GM19240 (cell line): ENCODE results near the gene ATPAF1.
"Not testable (repeated sequence)": the region's sequence is repeated elsewhere in the genome, so short reads cannot be mapped to it uniquely, and the experiment has no call there.

Experiments
- DNase-seq: peaks from one replicate; pipeline ENCODE4 v3.0.0; 2011; ENCODE audit warnings: low spot score; ENCODE audit not compliant: insufficient read length

ATPAF1 gene

DNA sequence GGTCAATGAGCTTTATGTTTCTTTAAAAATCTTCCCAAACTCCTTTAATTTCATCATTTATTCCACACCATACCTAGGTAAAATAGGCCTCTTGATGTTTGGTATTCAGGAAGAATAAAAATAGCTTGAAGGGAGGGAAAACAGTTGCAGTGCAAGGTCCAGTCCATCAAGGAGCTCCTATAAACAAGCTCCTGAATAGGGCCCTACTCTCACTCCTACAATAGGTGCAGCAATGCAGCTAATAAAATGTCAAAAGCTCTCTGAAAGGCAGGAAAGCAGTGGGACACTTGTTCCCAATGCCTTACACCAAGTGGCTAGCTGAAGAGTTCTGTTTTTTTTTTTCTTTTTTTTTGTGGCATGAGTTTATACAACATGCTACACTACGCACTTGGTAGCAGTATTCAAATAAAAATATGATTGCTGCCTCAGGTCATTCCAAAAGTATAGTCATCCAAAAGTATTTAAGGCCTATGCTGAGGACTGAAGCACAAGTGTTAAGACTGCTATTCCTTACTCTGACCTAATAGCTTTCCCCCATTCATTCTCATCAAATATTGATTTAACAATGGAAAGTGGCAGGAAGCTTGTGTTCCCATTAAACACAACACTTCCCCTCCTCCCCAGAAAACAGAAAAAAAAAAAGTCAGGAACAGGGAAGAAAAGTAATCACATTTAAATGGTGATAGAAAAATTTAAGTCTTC, 13.3 kb upstream of the ATPAF1 start:
- DNase-seq: no peak

GRCh38 chr1:46679789-46680573, 11.8 kb upstream of the ATPAF1 start:
- no peak for DNase-seq

- no peak for DNase-seq
These were observed 9.2 kb upstream of the ATPAF1 start for GRCh38 chr1:46677339-46677738.

DNA sequence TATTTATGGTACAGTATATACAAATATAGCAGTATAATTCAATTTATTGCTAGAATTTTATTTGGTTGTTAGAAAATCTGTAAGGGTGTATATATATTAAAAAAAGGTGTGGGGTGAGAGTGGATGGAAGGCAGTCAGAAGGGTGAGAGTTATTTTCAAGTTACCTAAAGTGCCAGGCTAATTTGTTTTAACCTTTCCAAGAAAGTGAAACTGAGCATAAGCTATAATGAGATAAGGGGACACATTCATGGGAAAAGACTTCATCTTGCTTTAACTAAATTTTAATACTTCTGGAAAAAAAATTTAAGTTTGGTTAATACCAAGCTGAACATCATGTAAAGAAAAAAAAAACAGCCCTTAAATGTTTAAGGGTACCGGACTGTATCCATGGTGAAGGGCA, 8.4 kb upstream of the ATPAF1 start:
- no peak for DNase-seq

GRCh38 chr1:46675549-46676314, 7.6 kb upstream of the ATPAF1 start:
- peak; percentile 22 for DNase-seq

DNA sequence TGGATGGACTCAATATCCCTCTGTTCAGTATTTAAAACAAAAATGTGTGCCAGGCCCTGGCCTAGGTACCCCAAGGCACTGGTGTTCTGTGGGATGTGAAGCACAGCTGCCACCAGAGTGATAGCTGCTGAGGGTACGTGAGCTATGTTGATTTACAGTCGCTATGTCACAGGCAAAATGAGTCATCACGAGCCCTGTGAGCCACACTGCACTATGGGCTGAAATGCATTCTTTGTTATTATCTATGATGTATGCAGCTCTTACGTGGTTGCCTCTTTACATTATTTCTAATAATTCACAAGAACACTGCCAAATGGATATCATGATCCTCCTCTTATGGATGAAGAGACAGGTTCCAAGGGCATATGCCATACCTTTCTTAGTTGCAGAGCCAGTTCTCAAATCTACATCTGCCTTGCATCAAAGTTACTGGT, 5.6 kb upstream of the ATPAF1 start:
- no peak for DNase-seq

- DNase-seq: no peak
These were observed 4.5 kb upstream of the ATPAF1 start for GRCh38 chr1:46672696-46673095.

DNA sequence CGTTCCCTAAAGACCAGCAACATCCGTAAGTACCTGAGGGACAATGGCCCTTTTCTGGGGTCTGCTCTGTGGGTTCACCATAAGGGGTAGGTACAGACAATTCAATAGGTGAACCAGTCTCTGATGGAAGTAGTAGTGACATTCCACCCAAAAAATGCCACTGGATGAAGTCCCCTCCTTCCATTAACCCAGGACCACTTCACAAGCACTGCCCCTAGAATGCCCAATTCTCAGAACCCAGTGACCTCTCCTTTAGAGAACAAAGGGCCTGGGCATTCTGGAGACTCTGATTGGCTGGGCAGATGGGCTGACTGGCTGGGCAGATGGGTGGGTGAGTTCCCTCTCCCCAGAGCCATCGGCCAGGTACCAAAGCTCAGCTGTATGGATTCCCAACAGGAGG, 3.4 kb upstream of the ATPAF1 start, which contains the start of gene TEX38:
Gene TEX38, plus strand, starts transcription at position 301 of the 400 bp plus-strand sequence. Its CDS starts 81 bp downstream, at position 382.
- no peak for DNase-seq

GRCh38 chr1:46670134-46670533, 2.0 kb upstream of the ATPAF1 start:
- DNase-seq: no peak

- no peak for DNase-seq
These were observed 2.2 kb downstream of the ATPAF1 start for GRCh38 chr1:46665983-46666382.

GRCh38 chr1:46662919-46663318, 5.2 kb downstream of the ATPAF1 start:
- not testable (repeated sequence) for DNase-seq

- not testable (repeated sequence) for DNase-seq
These were observed 8.0 kb downstream of the ATPAF1 start for GRCh38 chr1:46660116-46660515.

DNA sequence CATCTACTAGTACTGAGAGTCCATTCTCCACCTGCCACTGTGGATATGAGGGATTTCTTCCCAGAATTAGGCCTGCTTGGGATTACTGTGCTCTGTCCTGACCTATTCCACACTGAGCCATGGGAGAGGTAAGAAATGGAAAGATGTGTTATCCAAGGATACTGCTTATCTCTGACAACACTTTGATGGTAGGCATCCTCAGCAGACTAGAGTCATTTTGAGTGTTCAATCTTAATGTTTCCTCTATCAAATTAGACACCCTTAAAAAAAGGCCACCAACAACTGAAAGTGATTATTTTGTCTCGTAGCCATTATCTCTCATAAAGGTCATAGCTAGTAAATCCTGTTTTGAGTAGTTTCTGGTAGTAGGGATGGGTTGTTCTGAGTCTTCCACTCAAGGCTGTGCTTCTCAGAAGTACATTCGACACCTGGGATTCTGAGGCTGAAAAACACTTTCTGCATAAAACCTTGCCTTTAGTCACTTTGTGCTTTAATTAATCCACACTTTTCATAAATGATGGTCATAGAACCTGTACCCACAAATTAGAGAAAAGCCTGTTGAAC, 8.8 kb downstream of the ATPAF1 start:
- no peak for DNase-seq

GRCh38 chr1:46657775-46658174, 10.4 kb downstream of the ATPAF1 start:
- DNase-seq: no peak

DNA sequence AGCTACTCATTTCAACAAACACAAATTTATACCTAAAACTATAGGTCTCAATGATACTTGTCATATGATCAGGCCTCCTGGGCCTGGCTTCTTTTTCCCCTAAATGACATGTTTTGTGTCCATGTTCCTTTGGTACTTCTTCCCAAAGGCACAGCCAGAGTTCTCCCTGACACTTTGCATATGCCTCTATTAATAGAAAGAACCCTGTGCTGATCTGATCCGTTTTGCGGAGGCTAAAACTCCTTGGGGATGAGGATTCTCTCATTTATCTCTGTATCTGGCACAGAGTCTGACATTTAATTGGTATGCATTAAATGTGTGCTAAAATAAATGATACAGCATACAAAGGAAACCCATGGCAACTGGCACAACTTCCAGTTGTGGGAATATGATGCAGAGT, 11.5 kb downstream of the ATPAF1 start:
- no peak for DNase-seq

DNA sequence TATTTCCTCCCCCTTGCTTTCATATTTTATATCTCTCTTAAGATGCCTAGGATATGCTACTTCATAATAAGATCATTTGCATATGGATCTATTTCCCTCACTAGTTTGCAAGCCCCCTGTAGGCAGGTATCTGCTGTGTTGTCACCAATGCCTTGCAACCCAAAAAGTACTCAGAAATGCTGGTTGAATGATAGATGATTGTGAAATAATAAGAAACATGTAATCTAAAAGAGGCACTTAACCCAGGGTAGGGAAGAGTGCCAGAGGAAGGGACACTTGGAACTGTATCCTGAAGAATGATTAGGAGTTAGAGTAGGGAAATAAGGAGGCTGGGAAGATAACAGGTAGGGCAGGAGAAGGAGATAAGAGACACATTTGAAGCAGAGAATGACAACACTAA, 12.3 kb downstream of the ATPAF1 start:
- DNase-seq: no peak

- not testable (repeated sequence) for DNase-seq
These were observed 13.5 kb downstream of the ATPAF1 start for GRCh38 chr1:46654698-46655097.

- no peak for DNase-seq
These were observed 14.2 kb downstream of the ATPAF1 start for GRCh38 chr1:46654012-46654411.

DNA sequence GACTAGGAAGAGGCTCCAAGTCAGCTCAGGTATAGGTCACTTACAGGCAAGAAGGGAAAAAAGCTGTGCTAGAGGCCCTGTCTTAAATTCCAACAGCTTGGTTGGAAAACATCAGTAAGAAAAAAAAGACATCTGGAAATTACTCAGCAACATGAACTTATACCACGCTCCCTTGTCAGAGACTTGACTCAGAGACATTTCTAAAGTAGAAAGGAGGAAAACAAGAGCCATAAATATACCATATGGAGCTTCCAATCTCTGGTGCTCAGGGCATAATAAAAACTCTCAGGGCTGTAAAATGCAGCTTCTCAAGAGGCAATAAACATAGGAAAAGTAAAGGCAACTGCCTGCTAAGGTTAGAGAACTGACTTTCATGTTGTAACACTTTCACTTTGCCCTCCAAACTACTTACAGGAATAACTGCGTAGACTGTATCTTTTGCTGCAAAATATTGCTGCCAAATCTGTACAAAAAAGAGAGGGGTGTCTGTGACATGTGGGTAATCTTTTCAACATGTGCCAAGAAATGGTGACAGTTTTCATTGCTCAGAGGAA, 14.7 kb downstream of the ATPAF1 start:
- no peak for DNase-seq

DNA sequence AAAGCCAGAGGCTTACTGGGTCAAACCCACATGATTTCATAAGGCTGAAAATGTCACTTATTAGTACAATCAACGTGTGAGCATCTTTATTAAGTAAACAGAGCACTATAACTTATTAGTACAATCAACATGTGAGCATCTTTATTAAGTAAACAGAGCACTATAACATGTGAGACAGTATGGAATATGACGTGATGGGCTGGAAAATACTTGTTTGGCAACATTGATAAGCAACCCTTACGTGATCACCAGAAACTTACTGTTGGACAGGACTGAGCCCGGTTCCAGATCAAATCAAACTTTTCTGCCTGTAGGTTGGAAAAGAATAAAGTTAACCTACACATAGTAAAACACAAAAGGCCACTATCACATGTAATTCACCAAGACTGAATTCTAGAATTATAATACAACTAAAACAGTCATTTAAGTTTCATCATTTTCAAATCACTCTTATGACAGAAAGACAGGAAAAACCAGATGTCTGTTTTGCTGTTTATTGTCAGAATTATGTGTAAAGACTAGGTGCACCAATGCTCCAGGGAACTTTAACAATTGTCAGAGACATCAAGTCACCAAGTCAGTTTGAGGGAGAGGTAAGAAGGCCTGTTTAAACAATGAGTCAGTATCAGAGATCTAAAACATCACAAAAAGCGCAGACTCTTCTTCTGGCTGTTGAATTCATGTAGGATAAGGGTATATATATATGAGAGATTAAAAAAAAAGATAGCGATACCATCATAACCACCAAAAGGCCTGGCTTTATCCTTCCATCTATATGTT, 15.7 kb downstream of the ATPAF1 start:
- DNase-seq: no peak

DNA sequence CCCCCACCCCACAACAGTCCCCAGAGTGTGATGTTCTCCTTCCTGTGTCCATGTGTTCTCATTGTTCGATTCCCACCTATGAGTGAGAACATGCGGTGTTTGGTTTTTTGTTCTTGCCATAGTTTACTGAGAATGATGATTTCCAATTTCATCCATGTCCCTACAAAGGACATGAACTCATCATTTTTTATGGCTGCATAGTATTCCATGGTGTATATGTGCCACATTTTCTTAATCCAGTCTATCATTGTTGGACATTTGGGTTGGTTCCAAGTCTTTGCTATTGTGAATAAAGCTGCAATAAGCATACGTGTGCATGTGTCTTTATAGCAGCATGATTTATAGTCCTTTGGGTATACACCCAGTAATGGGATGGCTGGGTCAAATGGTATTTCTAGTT, 17.0 kb downstream of the ATPAF1 start:
- not testable (repeated sequence) for DNase-seq
